HG03469 (cell line): ENCODE measurements around the gene FAM90A26.
"Not testable (repeated sequence)": the region's sequence is repeated elsewhere in the genome, so short reads cannot be mapped to it uniquely, and the experiment has no call there.

Source experiments
- ATAC-seq: cut with Tn5 transposase; IDR thresholded peaks from one replicate; pipeline ENCODE4 v1.9.1; 2021; ENCODE audit warnings: mild to moderate bottlenecking, moderate library complexity, moderate number of reproducible peaks; ENCODE audit not compliant: unreplicated experiment

Gene FAM90A26

GRCh38 chr4:9155101-9155886 lies 14.9 kb upstream of the FAM90A26 start:
- not testable (repeated sequence) for ATAC-seq

GRCh38 chr4:9158392-9158791 lies 11.8 kb upstream of the FAM90A26 start:
- not testable (repeated sequence) for ATAC-seq

GRCh38 chr4:9160046-9160445 lies 10.2 kb upstream of the FAM90A26 start:
- ATAC-seq = not testable (repeated sequence)

DNA sequence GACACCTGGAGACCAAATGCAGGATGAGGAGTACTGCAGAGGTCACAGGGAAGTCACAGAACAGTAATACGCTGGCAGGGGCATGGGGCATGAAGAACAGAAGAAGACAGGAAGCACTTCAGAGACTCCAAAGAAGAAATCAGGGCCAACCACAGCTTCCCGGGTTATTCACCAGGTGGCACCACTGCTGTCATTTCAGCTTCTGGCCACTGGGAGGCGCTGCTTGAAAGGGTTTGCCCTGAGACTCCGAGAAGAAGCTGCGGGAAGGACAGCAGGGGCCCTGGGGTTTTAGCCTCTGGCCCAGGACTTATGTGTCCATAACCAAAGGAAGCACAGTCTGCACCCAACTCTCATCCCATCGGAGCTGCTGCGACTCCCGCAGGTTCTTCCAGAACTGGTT lies 4.2 kb upstream of the FAM90A26 start:
- ATAC-seq = not testable (repeated sequence)

DNA sequence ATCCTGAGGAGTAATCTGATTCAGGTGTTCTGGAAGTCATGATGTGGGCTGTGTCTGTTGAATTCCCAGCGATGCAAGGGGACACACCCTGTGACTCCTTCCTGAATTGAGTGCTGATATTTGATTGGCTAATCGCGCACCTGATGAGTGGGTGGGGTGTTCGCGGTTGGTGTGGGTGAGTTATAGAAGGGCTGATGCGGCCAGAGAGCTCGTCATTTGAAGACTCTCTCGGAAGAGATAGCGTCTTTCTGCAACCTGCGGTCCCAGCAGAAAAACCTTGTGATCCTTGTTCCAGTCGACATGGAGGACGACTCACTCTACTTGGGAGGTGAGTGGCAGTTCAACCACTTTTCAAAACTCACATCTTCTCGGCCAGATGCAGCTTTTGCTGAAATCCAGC lies 40.1 kb downstream of the FAM90A26 start, which contains the start of gene USP17L10:
Gene USP17L10 (plus strand): TSS at position 301 of the 400 bp plus-strand sequence. CDS start 0 bp downstream, at position 301.
- ATAC-seq = not testable (repeated sequence)

DNA sequence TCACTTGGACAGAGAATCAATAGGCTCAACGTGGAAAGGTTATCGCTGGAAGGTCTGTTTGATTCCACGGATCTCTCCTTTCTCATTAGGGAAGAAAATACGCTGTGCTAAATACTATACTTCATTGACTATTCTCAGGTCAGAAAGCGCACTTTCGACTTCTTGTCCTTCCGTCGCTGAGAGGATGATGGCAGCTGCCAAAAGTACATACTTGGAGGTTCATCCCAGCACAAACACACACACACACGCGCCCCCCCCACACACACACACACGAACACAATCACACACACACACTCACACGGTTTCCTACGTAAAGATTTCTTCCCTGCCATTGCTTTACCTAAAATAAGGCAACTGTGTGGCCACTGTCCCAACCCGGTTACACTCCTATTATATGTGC lies 44.5 kb downstream of the FAM90A26 start:
- ATAC-seq = not testable (repeated sequence)

DNA sequence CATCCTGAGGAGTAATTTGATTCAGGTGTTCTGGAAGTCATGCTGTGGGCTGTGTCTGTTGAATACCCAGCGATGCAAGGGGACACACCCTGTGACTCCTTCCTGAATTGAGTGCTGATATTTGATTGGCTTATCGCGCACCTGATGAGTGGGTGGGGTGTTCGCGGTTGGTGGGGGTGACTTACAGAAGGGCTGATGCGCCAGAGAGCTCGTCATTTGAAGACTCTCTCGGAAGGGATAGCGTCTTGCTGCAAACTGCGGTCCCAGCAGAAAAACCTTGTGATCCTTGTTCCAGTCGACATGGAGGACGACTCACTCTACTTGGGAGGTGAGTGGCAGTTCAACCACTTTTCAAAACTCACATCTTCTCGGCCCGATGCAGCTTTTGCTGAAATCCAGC lies 44.9 kb downstream of the FAM90A26 start, which contains the start of gene USP17L11:
Gene USP17L11 (plus strand): TSS at position 301 of the 400 bp plus-strand sequence. CDS start 0 bp downstream, at position 301.
- ATAC-seq = not testable (repeated sequence)

DNA sequence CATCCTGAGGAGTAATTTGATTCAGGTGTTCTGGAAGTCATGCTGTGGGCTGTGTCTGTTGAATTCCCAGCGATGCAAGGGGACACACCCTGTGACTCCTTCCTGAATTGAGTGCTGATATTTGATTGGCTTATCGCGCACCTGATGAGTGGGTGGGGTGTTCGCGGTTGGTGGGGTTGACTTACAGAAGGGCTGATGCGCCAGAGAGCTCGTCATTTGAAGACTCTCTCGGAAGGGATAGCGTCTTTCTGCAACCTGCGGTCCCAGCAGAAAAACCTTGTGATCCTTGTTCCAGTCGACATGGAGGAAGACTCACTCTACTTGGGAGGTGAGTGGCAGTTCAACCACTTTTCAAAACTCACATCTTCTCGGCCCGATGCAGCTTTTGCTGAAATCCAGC lies 49.6 kb downstream of the FAM90A26 start, which contains the start of gene USP17L12:
Gene USP17L12 (plus strand): TSS at position 301 of the 400 bp plus-strand sequence. CDS start 0 bp downstream, at position 301.
- not testable (repeated sequence) for ATAC-seq

DNA sequence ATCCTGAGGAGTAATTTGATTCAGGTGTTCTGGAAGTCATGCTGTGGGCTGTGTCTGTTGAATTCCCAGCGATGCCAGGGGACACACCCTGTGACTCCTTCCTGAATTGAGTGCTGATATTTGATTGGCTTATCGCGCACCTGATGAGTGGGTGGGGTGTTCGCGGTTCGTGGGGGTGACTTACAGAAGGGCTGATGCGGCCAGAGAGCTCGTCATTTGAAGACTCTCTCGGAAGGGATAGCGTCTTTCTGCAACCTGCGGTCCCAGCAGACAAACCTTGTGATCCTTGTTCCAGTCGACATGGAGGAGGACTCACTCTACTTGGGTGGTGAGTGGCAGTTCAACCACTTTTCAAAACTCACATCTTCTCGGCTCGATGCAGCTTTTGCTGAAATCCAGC lies 54.4 kb downstream of the FAM90A26 start, which contains the start of gene USP17L13:
Gene USP17L13 (plus strand): TSS at position 301 of the 400 bp plus-strand sequence. CDS start 0 bp downstream, at position 301.
- not testable (repeated sequence) for ATAC-seq
